ENCODE data around the gene EIF3L. TPM values are rescaled to one million over a fixed set of nuclear protein-coding genes. Genes with fewer than 3 reads are reported as not detected.

Gene EIF3L
- total and polyA plus RNA-seq, 2 donors (not counting 3 experiments of a cell fraction or from before 2014, with no cell fraction given): 479 to 601 TPM

DNA sequence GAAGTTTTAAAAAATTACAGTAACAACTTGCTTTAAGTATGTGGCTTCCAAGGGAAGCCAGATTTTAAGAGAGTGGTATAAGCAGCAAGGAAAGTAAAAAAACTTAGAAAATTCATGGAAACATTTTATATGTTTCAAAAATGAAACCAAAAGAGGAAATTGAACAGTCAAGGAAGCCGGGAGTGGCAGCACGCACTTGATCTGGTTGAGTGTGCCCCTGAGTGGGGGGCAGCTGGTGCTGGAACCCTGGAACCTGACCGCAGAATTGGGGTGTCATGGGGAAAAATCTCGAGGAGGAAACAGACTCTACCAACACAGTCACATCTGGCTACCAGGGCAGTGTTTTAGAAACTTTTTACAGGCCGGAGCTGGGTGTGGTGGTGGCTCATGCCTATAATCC is 70.9 kb downstream of the EIF3L start:
- H4K20me1 ChIP-seq (replicated peaks; ENCODE audit: control insufficient read depth, extremely low read depth, insufficient read depth, low read length): no peaks in the 10 kb centered on the region
- no peak overlapping the region for H2AFZ ChIP-seq (ENCODE audit: low read depth, low read length)
- dilution Hi-C loops (cut with MboI; ENCODE audit: extremely low pct_ligation_motif_present, low sequenced_read_pairs) (no loop called here), intact Hi-C loops (cut with micrococcal nuclease) (no loop called here)
- H3K9ac ChIP-seq (replicated peaks; ENCODE audit: extremely low read depth, insufficient read depth, low read length): no peak overlapping the region
- no peaks in the 10 kb centered on the region for H3K9me1 ChIP-seq (replicated peaks; ENCODE audit: control insufficient read depth, extremely low read depth, insufficient read depth, low read length)
- no peaks in the 10 kb centered on the region for H3K9me3 ChIP-seq (replicated peaks; ENCODE audit: control insufficient read depth, insufficient read depth, low read length)
- DNase-seq (ENCODE audit: low read depth, low spot score) (no peak), FAIRE-seq (no peak)
- no peak overlapping the region for H3K4me3 ChIP-seq (replicated peaks in 1 of 3; ENCODE audit: insufficient read depth in 1 of 3, low read depth in 1 of 3, low read length in 3 of 3)
- ChIA-PET POLR2A (no interaction called here), CTCF (interaction anchor here (0.7 kb wide), 1 partner anchor 130 kb away, joined by 3 read pairs; no protein-coding TSS in a partner anchor)
- H3K27ac ChIP-seq (ENCODE audit: insufficient read depth, low read depth, low read length): no peak overlapping the region
- no peaks in the 10 kb centered on the region for H3K27me3 ChIP-seq (ENCODE audit: control insufficient read depth in 2 of 2, insufficient read depth in 2 of 2, low read length in 2 of 2)
- H3K36me3 ChIP-seq (ENCODE audit: control insufficient read depth in 2 of 2, extremely low read depth in 1 of 2, insufficient read depth in 2 of 2, low read length in 2 of 2): peaks cover 2 to 36% of the 10 kb centered on the region in 2 experiments
- no TSS peak for BruUV-seq (replicated peaks)
- no peaks in the 10 kb centered on the region for H3K4me1 ChIP-seq (ENCODE audit: control insufficient read depth, extremely low read depth, insufficient read depth, low read length)
- TF ChIP-seq, protein P1, sequence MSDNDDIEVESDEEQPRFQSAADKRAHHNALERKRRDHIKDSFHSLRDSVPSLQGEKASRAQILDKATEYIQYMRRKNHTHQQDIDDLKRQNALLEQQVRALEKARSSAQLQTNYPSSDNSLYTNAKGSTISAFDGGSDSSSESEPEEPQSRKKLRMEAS (IDR thresholded peaks at IDR 0.05; ENCODE audit: insufficient read depth, insufficient read length): no peak
- TF ChIP-seq POLR2A (IDR thresholded peaks at IDR 0.05; ENCODE audit: low read depth, low read length) (no peak), POLR2AphosphoS5 (IDR thresholded peaks at IDR 0.05; ENCODE audit: insufficient read depth, low read depth, low read length) (no peak), MYC (IDR thresholded peaks at IDR 0.05; ENCODE audit: low read depth, low read length) (no peak), EZH2 (IDR thresholded peaks at IDR 0.05; ENCODE audit: borderline replicate concordance, low read depth, low read length, severe bottlenecking) (no peak), GATA2 (IDR thresholded peaks at IDR 0.05; ENCODE audit: insufficient read depth, insufficient read length, low read depth, low read length) (no peak), FOS (IDR thresholded peaks at IDR 0.05; ENCODE audit: borderline replicate concordance, insufficient read depth, low read length) (no peak), JUN (IDR thresholded peaks at IDR 0.05; ENCODE audit: borderline replicate concordance, insufficient read depth, insufficient read length, low read depth) (no peak)
- TF ChIP-seq, protein P2, sequence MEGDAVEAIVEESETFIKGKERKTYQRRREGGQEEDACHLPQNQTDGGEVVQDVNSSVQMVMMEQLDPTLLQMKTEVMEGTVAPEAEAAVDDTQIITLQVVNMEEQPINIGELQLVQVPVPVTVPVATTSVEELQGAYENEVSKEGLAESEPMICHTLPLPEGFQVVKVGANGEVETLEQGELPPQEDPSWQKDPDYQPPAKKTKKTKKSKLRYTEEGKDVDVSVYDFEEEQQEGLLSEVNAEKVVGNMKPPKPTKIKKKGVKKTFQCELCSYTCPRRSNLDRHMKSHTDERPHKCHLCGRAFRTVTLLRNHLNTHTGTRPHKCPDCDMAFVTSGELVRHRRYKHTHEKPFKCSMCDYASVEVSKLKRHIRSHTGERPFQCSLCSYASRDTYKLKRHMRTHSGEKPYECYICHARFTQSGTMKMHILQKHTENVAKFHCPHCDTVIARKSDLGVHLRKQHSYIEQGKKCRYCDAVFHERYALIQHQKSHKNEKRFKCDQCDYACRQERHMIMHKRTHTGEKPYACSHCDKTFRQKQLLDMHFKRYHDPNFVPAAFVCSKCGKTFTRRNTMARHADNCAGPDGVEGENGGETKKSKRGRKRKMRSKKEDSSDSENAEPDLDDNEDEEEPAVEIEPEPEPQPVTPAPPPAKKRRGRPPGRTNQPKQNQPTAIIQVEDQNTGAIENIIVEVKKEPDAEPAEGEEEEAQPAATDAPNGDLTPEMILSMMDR (IDR thresholded peaks at IDR 0.05; ENCODE audit: extremely low read depth in 1 of 2, insufficient read depth in 1 of 2, low read depth in 1 of 2, low read length in 2 of 2): no peak
- no peaks in the 10 kb centered on the region for H3K79me2 ChIP-seq (ENCODE audit: control insufficient read depth, insufficient read depth, low read length)
- H3K4me2 ChIP-seq (ENCODE audit: insufficient read depth, low read length): no peak overlapping the region

Data from endothelial cell of umbilical vein (primary cell).